Astrocyte (in vitro differentiated cells and primary cell): ENCODE results near the gene PRCD. TPM values are rescaled to one million over a fixed set of nuclear protein-coding genes. Genes with fewer than 3 reads are reported as not detected.

Experiments
- DNase-seq: peaks from one replicate; pipeline ENCODE4 v3.0.0-alpha.2; 2010; ENCODE audit warnings: low read depth
- FAIRE-seq: peaks from 2 replicates; lab custom pipeline; 2011; peaks lifted over from hg19 to GRCh38; lab: Jason Lieb, UNC
- H2AFZ ChIP-seq: 2 replicates; pipeline ENCODE4 v1.6.0; 2012; ENCODE audit warnings: low read depth, low read length, inconsistent platforms
- H3K27ac ChIP-seq: 2 replicates; pipeline ENCODE4 v1.5.1; 2011; ENCODE audit warnings: low read depth, low read length, inconsistent platforms
- H3K27me3 ChIP-seq: 2 replicates; pipeline ENCODE4 v1.6.0; 2011; ENCODE audit warnings: low read length, inconsistent platforms; ENCODE audit not compliant: insufficient read depth
- H3K36me3 ChIP-seq: 2 replicates; pipeline ENCODE4 v1.5.1; 2011; ENCODE audit warnings: low read length, inconsistent platforms; ENCODE audit not compliant: insufficient read depth
- H3K4me1 ChIP-seq: 2 replicates; pipeline ENCODE4 v1.5.1; 2011; ENCODE audit warnings: low read length, inconsistent platforms; ENCODE audit not compliant: insufficient read depth
- H3K4me2 ChIP-seq: 2 replicates; pipeline ENCODE4 v1.6.0; 2012; ENCODE audit warnings: low read length, inconsistent platforms
- H3K4me3 ChIP-seq: 2 replicates; pipeline ENCODE4 v1.5.1; 2011; ENCODE audit warnings: low read depth, mild to moderate bottlenecking, low read length, inconsistent platforms; ENCODE audit not compliant: insufficient read depth
- H3K79me2 ChIP-seq: 2 replicates; pipeline ENCODE4 v1.6.0; 2012; ENCODE audit warnings: mild to moderate bottlenecking, low read length, inconsistent platforms; ENCODE audit not compliant: insufficient read depth
- H3K9ac ChIP-seq: 2 replicates; pipeline ENCODE4 v1.6.0; 2012; ENCODE audit warnings: mild to moderate bottlenecking, low read length, inconsistent platforms
- H3K9me3 ChIP-seq: 2 replicates; pipeline ENCODE4 v1.5.1; 2012; ENCODE audit warnings: low read depth, mild to moderate bottlenecking, low read length, inconsistent platforms; ENCODE audit not compliant: insufficient read depth
- H4K20me1 ChIP-seq: 2 replicates; pipeline ENCODE4 v1.6.0; 2012; ENCODE audit warnings: low read length, inconsistent platforms; ENCODE audit not compliant: insufficient read depth
- H3K27ac Mint-ChIP-seq: one replicate; pipeline ENCODE4 v1.8.0; 2021; ENCODE audit warnings: mild to moderate bottlenecking, mixed read lengths; ENCODE audit not compliant: unreplicated experiment
- H3K27me3 Mint-ChIP-seq: one replicate; pipeline ENCODE4 v1.8.0; 2021; ENCODE audit warnings: low read depth, mixed read lengths; ENCODE audit not compliant: unreplicated experiment
- H3K36me3 Mint-ChIP-seq: one replicate; pipeline ENCODE4 v1.8.0; 2021; ENCODE audit warnings: low read depth, mixed read lengths; ENCODE audit not compliant: unreplicated experiment
- H3K4me1 Mint-ChIP-seq: one replicate; pipeline ENCODE4 v1.8.0; 2021; ENCODE audit warnings: low read depth, mixed read lengths; ENCODE audit not compliant: unreplicated experiment
- H3K4me3 Mint-ChIP-seq: one replicate; pipeline ENCODE4 v1.8.0; 2021; ENCODE audit warnings: mild to moderate bottlenecking, moderate library complexity, mixed read lengths; ENCODE audit not compliant: unreplicated experiment
- H3K9me3 Mint-ChIP-seq: one replicate; pipeline ENCODE4 v1.8.0; 2021; ENCODE audit warnings: mild to moderate bottlenecking, mixed read lengths; ENCODE audit not compliant: unreplicated experiment
- CTCF ChIP-seq: IDR thresholded peaks from 2 replicates; pipeline ENCODE4 v1.5.1; 2011; ENCODE audit warnings: low read depth, mild to moderate bottlenecking, inconsistent platforms, low read length, moderate library complexity; ENCODE audit not compliant: insufficient read depth
- EZH2 ChIP-seq: IDR thresholded peaks from 2 replicates; pipeline ENCODE4 v1.6.1; 2012; ENCODE audit warnings: mild to moderate bottlenecking, low read length, inconsistent platforms; ENCODE audit not compliant: insufficient read depth
- total RNA-seq: library from RNA; stranded (reverse); gene quantifications from 2 replicates; pipeline ENCODE4 v1.2.1, GENCODE V29; 2021

PRCD gene
- total RNA-seq, 1 donor from 2014 or later: 2.2 TPM

DNA sequence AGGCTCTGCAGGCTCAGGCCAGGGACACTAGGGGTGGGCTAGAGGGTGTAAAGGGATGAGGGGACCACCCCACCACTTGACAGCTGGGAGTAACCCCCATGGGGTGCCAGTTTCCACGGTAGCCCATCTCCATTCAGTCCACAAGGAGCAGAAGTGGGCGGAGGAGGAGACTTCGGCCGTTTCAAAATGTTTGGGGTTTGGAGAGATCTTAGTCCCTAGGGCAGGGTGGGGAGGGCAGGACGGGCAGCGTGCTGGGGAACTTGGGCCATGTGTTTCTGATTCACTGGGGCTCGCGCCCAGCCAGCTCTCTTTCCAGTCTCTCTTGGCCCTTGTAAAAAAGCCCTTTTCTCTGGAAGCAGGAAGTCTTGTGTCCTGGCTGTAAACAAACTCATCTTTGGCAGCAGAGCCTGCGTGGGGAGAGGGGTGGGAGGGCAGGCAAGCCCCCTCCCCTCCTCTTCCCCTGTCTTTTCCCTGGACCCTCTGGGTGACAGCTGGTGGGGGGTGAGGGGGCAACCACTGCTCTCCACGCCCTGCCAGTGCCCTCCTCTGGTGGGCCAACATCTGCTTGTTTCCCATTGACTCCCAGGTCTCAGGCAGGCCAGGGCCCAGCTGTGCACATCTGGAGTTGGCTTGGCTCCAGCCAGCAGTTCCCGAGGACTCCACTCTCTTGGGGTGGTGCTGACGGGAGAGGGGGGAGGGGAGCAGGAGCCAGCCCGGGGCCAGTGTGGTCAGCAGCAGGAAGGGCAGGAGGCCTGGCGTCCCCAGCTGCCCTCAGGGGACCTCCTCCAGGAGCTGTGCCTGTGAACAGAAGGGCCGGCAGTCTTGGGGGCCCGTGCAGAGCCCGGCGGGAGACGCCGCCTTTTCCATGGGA is 10.4 kb upstream of the PRCD start:
- Mint-ChIP-seq H3K9me3 (no peaks in the 10 kb centered on the region), H3K36me3 (peaks cover 3% of the 10 kb centered on the region), H3K27me3 (no peaks in the 10 kb centered on the region), H3K4me3 (no peak overlapping the region), H3K27ac (peak overlapping the region; percentile 77), H3K4me1 (peaks cover 19% of the 10 kb centered on the region)
- H2AFZ ChIP-seq: peak overlapping the region; percentile 70
- peaks cover 48% of the 10 kb centered on the region for H3K4me1 ChIP-seq
- H3K36me3 ChIP-seq: no peaks in the 10 kb centered on the region
- peak overlapping the region; percentile 66 for H3K27ac ChIP-seq
- no peaks in the 10 kb centered on the region for H3K27me3 ChIP-seq
- H3K4me2 ChIP-seq: peak overlapping the region; percentile 61
- FAIRE-seq (no peak), DNase-seq (peak; percentile 54)
- no peak overlapping the region for H3K4me3 ChIP-seq
- H3K79me2 ChIP-seq: no peaks in the 10 kb centered on the region
- peak overlapping the region; percentile 60 for H3K9ac ChIP-seq
- H3K9me3 ChIP-seq: no peaks in the 10 kb centered on the region
- TF ChIP-seq CTCF (no peak), EZH2 (no peak)
- no peaks in the 10 kb centered on the region for H4K20me1 ChIP-seq

- Histone ChIP-seq H3K4me3 (no peak overlapping the region), H3K9ac (peak overlapping the region; percentile 60), H2AFZ (peak overlapping the region; percentile 70), H4K20me1 (no peaks in the 10 kb centered on the region), H3K4me2 (peak overlapping the region; percentile 61), H3K9me3 (no peaks in the 10 kb centered on the region), H3K27me3 (no peaks in the 10 kb centered on the region), H3K27ac (peak overlapping the region; percentile 66), H3K36me3 (no peaks in the 10 kb centered on the region), H3K4me1 (peaks cover 41% of the 10 kb centered on the region), H3K79me2 (no peaks in the 10 kb centered on the region)
- Mint-ChIP-seq H3K36me3 (peaks cover 3% of the 10 kb centered on the region), H3K4me1 (peaks cover 21% of the 10 kb centered on the region), H3K27me3 (no peaks in the 10 kb centered on the region), H3K9me3 (no peaks in the 10 kb centered on the region), H3K4me3 (peak overlapping the region; percentile 27), H3K27ac (peak overlapping the region; percentile 77)
- TF ChIP-seq EZH2 (no peak), CTCF (no peak)
- DNase-seq (no peak), FAIRE-seq (no peak)
These were observed 9.6 kb upstream of the PRCD start for GRCh38 chr17:76530095-76530723.
